Measurements from ENCODE around the gene TGFBRAP1. TPM values are rescaled to one million over a fixed set of nuclear protein-coding genes. Genes with fewer than 3 reads are reported as not detected.

TGFBRAP1 gene
- total and polyA plus RNA-seq, 4 donors, result 5.1 to 21.5 (median 12.3) TPM

DNA sequence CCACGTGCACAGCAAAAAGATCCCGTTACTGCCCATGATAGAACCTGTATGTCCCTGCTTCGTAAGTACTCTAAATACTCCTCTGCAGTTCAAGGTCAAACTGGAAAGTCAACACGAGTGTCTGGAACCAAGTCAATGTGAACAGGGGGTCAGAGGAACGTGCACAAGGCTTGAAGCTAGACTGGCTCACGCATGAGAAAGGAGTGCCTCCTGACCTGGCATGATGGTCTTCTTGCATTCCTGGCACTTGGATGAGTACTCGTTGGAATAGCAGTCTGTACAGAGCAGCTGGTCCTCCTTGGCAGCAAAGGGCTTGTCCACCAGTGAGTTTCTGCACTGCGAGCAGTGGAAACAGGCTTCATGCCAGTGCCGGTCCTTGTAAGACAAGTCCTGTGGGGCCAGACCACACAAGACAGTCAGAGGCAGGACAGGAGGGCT lies 43.8 kb upstream of the TGFBRAP1 start:
- H3K36me3 ChIP-seq (ENCODE audit: control insufficient read depth in 1 of 2, insufficient read depth in 2 of 2, low read length in 1 of 2), result no peaks in the 10 kb centered on the region
- ATAC-seq (ENCODE audit: low FRiP score), result peak; percentile 21
- intact Hi-C loops (cut with DNase I), result no loop called here

DNA sequence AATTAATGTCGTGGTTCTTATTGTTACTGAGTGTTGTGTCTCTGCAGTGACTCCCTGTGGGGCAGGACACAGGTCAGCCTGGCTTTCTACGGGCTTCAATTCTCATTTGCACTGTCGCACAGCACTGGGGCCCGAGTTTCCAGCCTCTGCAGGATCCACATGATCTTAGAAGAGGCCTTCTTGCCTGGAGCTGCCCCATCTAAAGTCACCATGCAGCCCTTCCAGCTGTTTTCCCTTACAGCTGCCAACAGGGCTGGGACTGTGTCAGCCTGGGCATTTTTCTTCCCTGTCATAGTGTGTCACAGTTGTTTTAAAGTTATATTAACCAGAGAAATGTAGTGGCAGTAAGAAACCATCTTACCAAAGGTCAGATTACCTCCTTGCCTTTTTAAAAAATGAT lies 42.3 kb upstream of the TGFBRAP1 start:
- H3K4me1 ChIP-seq (ENCODE audit: control insufficient read depth in 1 of 2, insufficient read depth in 2 of 2, low read length in 2 of 2), result no peaks in the 10 kb centered on the region
- H3K4me3 ChIP-seq (ENCODE audit: low read length in 2 of 2), result no peak overlapping the region
- H3K27ac ChIP-seq (ENCODE audit: low read depth in 1 of 2, low read length in 2 of 2), result no peak overlapping the region
- DNase-seq (no peak), ATAC-seq (ENCODE audit: low FRiP score) (no peak)
- no peaks in the 10 kb centered on the region for H3K27me3 ChIP-seq (ENCODE audit: control insufficient read depth in 1 of 2, insufficient read depth in 2 of 2, low read length in 1 of 2)
- intact Hi-C loops (cut with DNase I), result loop anchor here in 1 of 2 donors (2.0 kb wide), 1 partner anchor 149 kb away; no protein-coding TSS in a partner anchor
- H3K36me3 ChIP-seq (ENCODE audit: control insufficient read depth in 1 of 2, insufficient read depth in 2 of 2, low read length in 1 of 2), result peaks cover 0 to 5% of the 10 kb centered on the region in 2 donors
- 48 to 73% methylated on average over 4 of the region's 4 CpGs for WGBS, 2 donors
- H3K9me3 ChIP-seq (ENCODE audit: control insufficient read depth, low read length), result no peaks in the 10 kb centered on the region

More for the DNA sequence above, 43.8 kb upstream of the TGFBRAP1 start:
- peak in 1 of 2 donors; percentile 61 for DNase-seq
- no peaks in the 10 kb centered on the region for H3K27me3 ChIP-seq (ENCODE audit: control insufficient read depth in 1 of 2, insufficient read depth in 2 of 2, low read length in 1 of 2)
- H3K27ac ChIP-seq (ENCODE audit: low read depth in 1 of 2, low read length in 2 of 2), result no peak overlapping the region
- H3K4me1 ChIP-seq (ENCODE audit: control insufficient read depth in 1 of 2, insufficient read depth in 2 of 2, low read length in 2 of 2), result no peaks in the 10 kb centered on the region
- WGBS, 2 donors, result 19% methylated on average over 9 of the region's 9 CpGs
- H3K9me3 ChIP-seq (ENCODE audit: control insufficient read depth, low read length), result no peaks in the 10 kb centered on the region
- no peak overlapping the region for H3K4me3 ChIP-seq (ENCODE audit: low read length in 2 of 2)

- whole genome bisulfite sequencing, 2 donors, result 92 to 93% methylated on average over 10 of the region's 10 CpGs
- no peak overlapping the region for H3K4me3 ChIP-seq (ENCODE audit: low read length in 2 of 2)
- no peaks in the 10 kb centered on the region for H3K4me1 ChIP-seq (ENCODE audit: control insufficient read depth in 1 of 2, insufficient read depth in 2 of 2, low read length in 2 of 2)
- H3K36me3 ChIP-seq (ENCODE audit: control insufficient read depth in 1 of 2, insufficient read depth in 2 of 2, low read length in 1 of 2), result peaks cover 0 to 5% of the 10 kb centered on the region in 2 donors
- H3K27me3 ChIP-seq (ENCODE audit: control insufficient read depth in 1 of 2, insufficient read depth in 2 of 2, low read length in 1 of 2), result no peaks in the 10 kb centered on the region
- no peak for DNase-seq
- intact Hi-C loops (cut with DNase I), result loop anchor here in 1 of 2 donors (2.0 kb wide), 1 partner anchor 150 kb away; no protein-coding TSS in a partner anchor
- no peak for ATAC-seq (ENCODE audit: low FRiP score)
- H3K9me3 ChIP-seq (ENCODE audit: control insufficient read depth, low read length), result no peaks in the 10 kb centered on the region
- H3K27ac ChIP-seq (ENCODE audit: low read depth in 1 of 2, low read length in 2 of 2), result no peak overlapping the region
Observed at GRCh38 chr2:105371156-105371555, 41.6 kb upstream of the TGFBRAP1 start.

GRCh38 chr2:105369777-105370690 lies 40.5 kb upstream of the TGFBRAP1 start:
- DNase-seq (peak; percentile 90 to 94), ATAC-seq (ENCODE audit: low FRiP score) (peak; percentile 91)
- H3K36me3 ChIP-seq (ENCODE audit: control insufficient read depth in 1 of 2, insufficient read depth in 2 of 2, low read length in 1 of 2), result peaks cover 0 to 5% of the 10 kb centered on the region in 2 donors
- no peaks in the 10 kb centered on the region for H3K4me1 ChIP-seq (ENCODE audit: control insufficient read depth in 1 of 2, insufficient read depth in 2 of 2, low read length in 2 of 2)
- H3K4me3 ChIP-seq (ENCODE audit: low read length in 2 of 2), result no peak overlapping the region
- H3K27ac ChIP-seq (ENCODE audit: low read depth in 1 of 2, low read length in 2 of 2), result no peak overlapping the region
- H3K27me3 ChIP-seq (ENCODE audit: control insufficient read depth in 1 of 2, insufficient read depth in 2 of 2, low read length in 1 of 2), result no peaks in the 10 kb centered on the region
- WGBS, 2 donors, result 48 to 49% methylated on average over 30 of the region's 30 CpGs
- intact Hi-C loops (cut with DNase I), result loop anchor here (1.0 to 2.0 kb wide), 2 partner anchors 151 kb away; no protein-coding TSS in a partner anchor
- H3K9me3 ChIP-seq (ENCODE audit: control insufficient read depth, low read length), result no peaks in the 10 kb centered on the region

DNA sequence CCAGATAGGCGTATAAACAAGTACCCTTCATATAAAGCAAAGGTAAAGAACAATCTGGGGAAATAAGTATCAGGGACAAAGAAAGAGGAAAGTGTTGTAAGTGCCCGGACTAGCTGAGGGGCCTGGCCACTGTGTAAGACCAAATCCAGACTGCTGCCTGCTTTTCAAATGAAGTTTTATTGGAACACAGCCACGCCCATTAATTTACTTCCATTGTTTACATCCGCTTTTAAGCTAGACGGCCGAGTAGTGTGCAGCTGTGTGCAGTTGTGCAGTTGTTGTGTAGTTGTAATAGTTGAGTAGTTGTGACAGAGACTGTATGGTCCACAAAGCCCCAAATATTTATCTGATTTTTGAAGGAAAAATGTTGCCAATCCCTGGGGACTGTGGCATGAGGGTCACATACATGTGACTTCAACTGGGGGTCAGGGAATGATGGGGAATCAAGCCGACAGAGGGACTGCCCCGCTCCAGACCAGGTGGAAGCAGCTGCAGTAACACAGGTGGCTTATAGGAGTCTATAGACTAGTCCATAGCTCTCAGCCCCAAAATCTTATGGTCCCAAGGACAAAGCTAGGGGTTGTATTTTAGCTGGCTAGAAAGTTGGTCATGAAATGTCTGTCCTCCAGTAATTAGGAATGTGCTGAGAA lies 39.3 kb upstream of the TGFBRAP1 start:
- Histone ChIP-seq H3K9me3 (ENCODE audit: control insufficient read depth, low read length) (no peaks in the 10 kb centered on the region), H3K4me1 (ENCODE audit: control insufficient read depth in 1 of 2, insufficient read depth in 2 of 2, low read length in 2 of 2) (no peaks in the 10 kb centered on the region), H3K4me3 (ENCODE audit: low read length in 2 of 2) (no peak overlapping the region), H3K27me3 (ENCODE audit: control insufficient read depth in 1 of 2, insufficient read depth in 2 of 2, low read length in 1 of 2) (no peaks in the 10 kb centered on the region), H3K36me3 (ENCODE audit: control insufficient read depth in 1 of 2, insufficient read depth in 2 of 2, low read length in 1 of 2) (peaks cover 0 to 8% of the 10 kb centered on the region in 2 donors), H3K27ac (ENCODE audit: low read depth in 1 of 2, low read length in 2 of 2) (no peak overlapping the region)
- DNase-seq (no peak), ATAC-seq (ENCODE audit: low FRiP score) (no peak)
- 84 to 86% methylated on average over 8 of the region's 8 CpGs for WGBS, 2 donors
- intact Hi-C loops (cut with DNase I), result no loop called here

- 79 to 83% methylated on average over 3 of the region's 3 CpGs for WGBS, 2 donors
- H3K4me1 ChIP-seq (ENCODE audit: control insufficient read depth in 1 of 2, insufficient read depth in 2 of 2, low read length in 2 of 2), result no peaks in the 10 kb centered on the region
- H3K27me3 ChIP-seq (ENCODE audit: control insufficient read depth in 1 of 2, insufficient read depth in 2 of 2, low read length in 1 of 2), result no peaks in the 10 kb centered on the region
- H3K36me3 ChIP-seq (ENCODE audit: control insufficient read depth in 1 of 2, insufficient read depth in 2 of 2, low read length in 1 of 2), result peaks cover 4 to 10% of the 10 kb centered on the region in 2 donors
- H3K4me3 ChIP-seq (ENCODE audit: low read length in 2 of 2), result no peak overlapping the region
- H3K9me3 ChIP-seq (ENCODE audit: control insufficient read depth, low read length), result no peaks in the 10 kb centered on the region
- H3K27ac ChIP-seq (ENCODE audit: low read depth in 1 of 2, low read length in 2 of 2), result no peak overlapping the region
- no peak for DNase-seq
- intact Hi-C loops (cut with DNase I), result no loop called here
- no peak for ATAC-seq (ENCODE audit: low FRiP score)
Observed at GRCh38 chr2:105365206-105365605, 35.7 kb upstream of the TGFBRAP1 start.

GRCh38 chr2:105364436-105365139 lies 35.1 kb upstream of the TGFBRAP1 start:
- no peaks in the 10 kb centered on the region for H3K4me1 ChIP-seq (ENCODE audit: control insufficient read depth in 1 of 2, insufficient read depth in 2 of 2, low read length in 2 of 2)
- no peak for DNase-seq
- intact Hi-C loops (cut with DNase I), result no loop called here

DNA sequence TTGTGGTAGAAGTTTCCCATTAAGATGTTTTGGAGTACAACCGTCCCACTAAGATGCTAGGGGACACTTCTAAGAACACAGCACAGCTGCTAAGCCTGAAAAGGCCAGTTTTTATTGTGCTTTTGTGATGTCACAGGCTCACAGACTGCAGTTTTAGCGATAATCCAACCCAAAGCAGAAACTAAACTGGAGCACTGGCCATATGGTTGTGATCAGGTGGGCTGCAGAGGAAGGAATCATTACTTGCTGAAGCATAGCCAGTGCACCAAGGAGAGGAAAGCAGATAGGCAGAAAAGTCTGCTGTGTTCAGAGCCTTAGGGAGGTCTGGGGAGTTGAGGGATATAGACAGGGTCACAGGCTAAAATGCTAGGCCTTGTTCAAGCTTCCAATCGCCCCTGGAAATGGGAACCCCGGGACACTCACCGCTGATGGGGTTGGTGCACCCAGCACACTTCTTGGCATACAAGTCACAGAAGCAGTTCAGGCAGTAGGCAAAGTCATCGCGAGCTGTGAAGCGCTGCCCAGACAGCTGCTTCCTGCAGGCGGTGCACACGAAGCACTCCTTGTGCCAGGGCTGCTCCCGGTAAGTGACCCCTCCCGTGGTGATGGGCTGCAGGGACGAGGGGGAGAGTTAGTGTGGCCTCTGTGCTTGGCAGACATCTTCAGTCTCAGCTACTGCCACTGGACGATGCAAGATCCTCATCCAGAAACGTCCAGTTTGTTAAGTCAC lies 33.5 kb upstream of the TGFBRAP1 start:
- H3K9me3 ChIP-seq (ENCODE audit: control insufficient read depth, low read length), result no peaks in the 10 kb centered on the region
- H3K4me3 ChIP-seq (ENCODE audit: low read length in 2 of 2), result no peak overlapping the region
- H3K4me1 ChIP-seq (ENCODE audit: control insufficient read depth in 1 of 2, insufficient read depth in 2 of 2, low read length in 2 of 2), result peaks cover 2% of the 10 kb centered on the region in 2 donors
- peaks cover 4 to 11% of the 10 kb centered on the region in 2 donors for H3K36me3 ChIP-seq (ENCODE audit: control insufficient read depth in 1 of 2, insufficient read depth in 2 of 2, low read length in 1 of 2)
- no peaks in the 10 kb centered on the region for H3K27me3 ChIP-seq (ENCODE audit: control insufficient read depth in 1 of 2, insufficient read depth in 2 of 2, low read length in 1 of 2)
- no peak for DNase-seq
- H3K27ac ChIP-seq (ENCODE audit: low read depth in 1 of 2, low read length in 2 of 2), result no peak overlapping the region
- intact Hi-C loops (cut with DNase I), result no loop called here
- whole genome bisulfite sequencing, 2 donors, result 81 to 83% methylated on average over 15 of the region's 15 CpGs
- ATAC-seq (ENCODE audit: low FRiP score), result no peak

More at GRCh38 chr2:105364436-105365139, 35.1 kb upstream of the TGFBRAP1 start:
- H3K27me3 ChIP-seq (ENCODE audit: control insufficient read depth in 1 of 2, insufficient read depth in 2 of 2, low read length in 1 of 2), result no peaks in the 10 kb centered on the region
- H3K36me3 ChIP-seq (ENCODE audit: control insufficient read depth in 1 of 2, insufficient read depth in 2 of 2, low read length in 1 of 2), result peaks cover 4 to 10% of the 10 kb centered on the region in 2 donors
- H3K4me3 ChIP-seq (ENCODE audit: low read length in 2 of 2), result no peak overlapping the region
- no peak overlapping the region for H3K27ac ChIP-seq (ENCODE audit: low read depth in 1 of 2, low read length in 2 of 2)
- ATAC-seq (ENCODE audit: low FRiP score), result no peak
- no peaks in the 10 kb centered on the region for H3K9me3 ChIP-seq (ENCODE audit: control insufficient read depth, low read length)
- 81 to 88% methylated on average over 5 of the region's 5 CpGs for WGBS, 2 donors
